Gastrocnemius medialis (tissue), 4 donors: Measurements from ENCODE around the gene GRM8. TPM values are rescaled to one million over a fixed set of nuclear protein-coding genes. Genes with fewer than 3 reads are reported as not detected.
A peak's percentile ranks its signal among the peaks of the same experiment; 100 is the strongest.

ENCODE experiments used
- ATAC-seq, 2 donors: fragments of 150-250 bp; one replicate each; pipeline ENCODE4 v1.9.1; 2016
- DNase-seq, 2 donors: peaks; one replicate each; pipeline ENCODE4 v3.0.0-alpha.2; 2019
- H3K27ac ChIP-seq, 4 donors: fragments of 200-600 bp; sonication (generic); 1 replicate in 1 of 4; 2 replicates in 3 of 4; pipeline ENCODE4 v1.5.1; 2016 to 2018; ENCODE audit warnings: mild to moderate bottlenecking in 2 of 4, moderate library complexity in 1 of 4
- H3K27me3 ChIP-seq, 3 donors: fragments of 200-600 bp; sonication (generic) in 2 of 3; 1 replicate in 1 of 3; 2 replicates in 2 of 3; pipeline versions ENCODE4 v1.5.1 to v1.6.0; 2016 to 2019; ENCODE audit warnings: mild to moderate bottlenecking in 1 of 3, moderate library complexity in 1 of 3
- H3K36me3 ChIP-seq, 2 donors: fragments of 200-600 bp; sonication (generic) in 1 of 2; one replicate each; pipeline ENCODE4 v1.5.1; 2017 to 2018
- H3K4me1 ChIP-seq, 2 donors: fragments of 200-600 bp; sonication (generic) in 1 of 2; one replicate each; pipeline ENCODE4 v1.5.1; 2016 to 2017; ENCODE audit warnings: mild to moderate bottlenecking in 2 of 2
- H3K4me3 ChIP-seq, 4 donors: fragments of 200-600 bp; sonication (generic) in 3 of 4; 1 replicate in 1 of 4; 2 replicates in 3 of 4; pipeline ENCODE4 v1.5.1; 2016 to 2019; ENCODE audit warnings: mild to moderate bottlenecking in 2 of 4
- H3K9me3 ChIP-seq, 3 donors: fragments of 200-600 bp; sonication (generic) in 2 of 3; 1 replicate in 1 of 3; 2 replicates in 2 of 3; pipeline ENCODE4 v1.5.1; 2016 to 2019
- POLR2A ChIP-seq, 2 donors: fragments of 450-650 bp; IDR thresholded peaks; one replicate each; pipeline ENCODE4 v1.6.1; 2017; ENCODE audit warnings: antibody characterized with exemption in 2 of 2, mild to moderate bottlenecking in 2 of 2, moderate library complexity in 2 of 2
- in situ Hi-C, 4 donors: fragments of 200-750 bp; cut with MboI; loops; one replicate each; pipeline versions ENCODE4 v1.15.0 to v1.8.0; 2017; ENCODE audit warnings: low sequenced_read_pairs in 4 of 4
- intact Hi-C: fragments of 100-400 bp; cut with DNase I; formaldehyde crosslinking; loops from one replicate; pipeline ENCODE4 v1.15.1; 2023; ENCODE audit warnings: low total_unique reads
- total RNA-seq, 4 donors: library from RNA; depleted of rRNA; stranded (reverse); fragments of >200 nt; gene quantifications; one replicate each; pipeline versions ENCODE4 v1.1.0 to v1.2.3, GENCODE V29; 2016
- TF ChIP-seq, protein P1 (sequence below), 5 experiments: fragments of 450-650 bp in 3 of 5; fragments of 200-600 bp in 2 of 5; sonication (generic) in 2 of 5; IDR thresholded peaks in 4 of 5; conservative IDR thresholded peaks in 1 of 5; 1 replicate in 4 of 5; 2 replicates in 1 of 5; pipeline ENCODE4 v1.5.1; 2016 to 2019; ENCODE audit warnings: antibody characterized with exemption in 5 of 5, mild to moderate bottlenecking in 3 of 5, moderate library complexity in 3 of 5

The GRM8 gene
- total RNA-seq, 4 donors from 2014 or later, result not detected

DNA sequence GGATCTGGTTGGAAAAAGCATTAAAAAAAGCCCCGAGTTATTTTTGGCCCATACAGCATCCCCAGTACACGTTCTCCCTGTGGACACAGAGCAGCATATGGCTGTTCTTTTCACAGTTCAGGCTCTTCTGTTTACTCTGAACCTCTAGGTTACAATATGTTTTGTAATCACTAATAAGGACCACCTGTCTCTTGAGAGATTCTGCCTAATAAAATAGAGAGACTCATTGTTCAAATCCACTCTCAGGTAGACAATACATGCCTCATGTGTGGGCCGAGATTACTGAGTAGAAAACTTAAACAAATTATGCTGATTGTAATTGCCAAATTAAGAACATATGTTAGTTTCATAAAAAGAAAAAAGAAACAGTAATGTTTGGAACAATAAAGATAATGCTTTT lies 647.7 kb downstream of the GRM8 start:
- in situ Hi-C loops (no loop called here), intact Hi-C loops (no loop called here)
- DNase-seq (no peak), ATAC-seq (no peak)
- Histone ChIP-seq H3K27ac (no peak overlapping the region), H3K9me3 (no peaks in the 10 kb centered on the region), H3K4me3 (no peak overlapping the region), H3K27me3 (no peaks in the 10 kb centered on the region), H3K4me1 (no peaks in the 10 kb centered on the region), H3K36me3 (no peaks in the 10 kb centered on the region)
- TF ChIP-seq, protein P1, sequence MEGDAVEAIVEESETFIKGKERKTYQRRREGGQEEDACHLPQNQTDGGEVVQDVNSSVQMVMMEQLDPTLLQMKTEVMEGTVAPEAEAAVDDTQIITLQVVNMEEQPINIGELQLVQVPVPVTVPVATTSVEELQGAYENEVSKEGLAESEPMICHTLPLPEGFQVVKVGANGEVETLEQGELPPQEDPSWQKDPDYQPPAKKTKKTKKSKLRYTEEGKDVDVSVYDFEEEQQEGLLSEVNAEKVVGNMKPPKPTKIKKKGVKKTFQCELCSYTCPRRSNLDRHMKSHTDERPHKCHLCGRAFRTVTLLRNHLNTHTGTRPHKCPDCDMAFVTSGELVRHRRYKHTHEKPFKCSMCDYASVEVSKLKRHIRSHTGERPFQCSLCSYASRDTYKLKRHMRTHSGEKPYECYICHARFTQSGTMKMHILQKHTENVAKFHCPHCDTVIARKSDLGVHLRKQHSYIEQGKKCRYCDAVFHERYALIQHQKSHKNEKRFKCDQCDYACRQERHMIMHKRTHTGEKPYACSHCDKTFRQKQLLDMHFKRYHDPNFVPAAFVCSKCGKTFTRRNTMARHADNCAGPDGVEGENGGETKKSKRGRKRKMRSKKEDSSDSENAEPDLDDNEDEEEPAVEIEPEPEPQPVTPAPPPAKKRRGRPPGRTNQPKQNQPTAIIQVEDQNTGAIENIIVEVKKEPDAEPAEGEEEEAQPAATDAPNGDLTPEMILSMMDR (IDR thresholded peaks at IDR 0.05 in 4 of 5, conservative IDR thresholded peaks at IDR 0.05 in 1 of 5), result no peak
- TF ChIP-seq POLR2A (IDR thresholded peaks at IDR 0.05), result no peak

DNA sequence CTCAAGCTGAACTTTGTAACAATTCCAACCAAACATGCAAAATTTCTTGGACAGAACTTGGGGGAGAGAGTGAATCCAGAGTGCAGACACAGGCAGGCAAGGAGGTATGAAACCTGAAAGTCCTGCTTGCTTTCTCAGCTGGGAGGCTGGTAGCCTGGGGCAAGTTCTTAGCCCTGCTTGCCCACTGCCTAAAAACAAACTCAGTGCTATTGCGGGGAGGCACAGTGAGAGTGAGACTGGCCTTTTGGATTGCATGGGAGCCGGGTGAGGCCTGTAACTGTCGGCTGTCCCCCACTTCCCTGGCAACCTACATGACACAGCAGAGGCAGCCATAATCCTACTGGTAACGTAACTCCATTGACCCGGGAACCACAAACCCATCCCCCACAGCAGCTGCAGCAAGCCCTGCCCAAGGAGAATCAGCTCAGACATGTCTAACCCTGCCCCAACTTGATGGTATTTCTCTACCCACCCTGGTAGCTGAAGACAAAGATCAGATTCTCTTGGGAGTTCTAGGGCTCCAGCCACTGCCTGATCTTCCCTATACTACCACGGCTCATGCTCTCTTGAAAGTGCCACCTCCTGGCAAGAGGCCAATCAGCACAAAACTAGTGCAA lies 663.6 kb downstream of the GRM8 start:
- Histone ChIP-seq H3K9me3 (no peaks in the 10 kb centered on the region), H3K4me3 (no peak overlapping the region)
- in situ Hi-C loops, result no loop called here

DNA sequence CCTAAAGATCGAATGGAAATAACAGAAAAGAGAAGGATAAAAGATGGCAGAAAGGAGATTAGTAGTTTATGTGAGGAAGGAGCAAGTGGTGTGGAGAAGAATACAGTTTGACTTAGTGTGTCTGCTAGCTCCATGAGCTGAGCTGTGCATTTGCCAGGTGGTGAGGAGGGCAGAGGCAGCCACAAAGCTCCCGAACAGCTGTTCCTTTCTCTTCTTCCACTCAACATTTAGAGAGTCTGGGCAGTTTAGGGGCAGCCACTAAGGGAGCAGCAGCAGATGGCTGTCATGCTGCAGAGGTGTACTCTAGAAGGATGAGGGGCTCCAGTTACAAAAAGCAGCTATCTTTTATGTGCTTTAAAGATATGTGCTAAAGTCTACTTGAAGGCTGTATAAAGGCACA lies 674.4 kb downstream of the GRM8 start:
- Histone ChIP-seq H3K27me3 (no peaks in the 10 kb centered on the region), H3K4me3 (no peak overlapping the region), H3K4me1 (no peaks in the 10 kb centered on the region), H3K27ac (no peak overlapping the region), H3K36me3 (no peaks in the 10 kb centered on the region), H3K9me3 (no peaks in the 10 kb centered on the region)
- ATAC-seq (no peak), DNase-seq (no peak)
- TF ChIP-seq POLR2A (IDR thresholded peaks at IDR 0.05), result no peak
- TF ChIP-seq, protein P1 (IDR thresholded peaks at IDR 0.05 in 4 of 5, conservative IDR thresholded peaks at IDR 0.05 in 1 of 5), result no peak
- intact Hi-C loops (no loop called here), in situ Hi-C loops (no loop called here)

More for the DNA sequence above, 663.6 kb downstream of the GRM8 start:
- ATAC-seq, result no peak
- Histone ChIP-seq H3K4me1 (no peaks in the 10 kb centered on the region), H3K27ac (no peak overlapping the region), H3K27me3 (no peaks in the 10 kb centered on the region), H3K36me3 (no peaks in the 10 kb centered on the region)
- no peak for DNase-seq
- intact Hi-C loops, result no loop called here
- TF ChIP-seq, protein P1 (IDR thresholded peaks at IDR 0.05 in 4 of 5, conservative IDR thresholded peaks at IDR 0.05 in 1 of 5), result no peak
- TF ChIP-seq POLR2A (IDR thresholded peaks at IDR 0.05), result no peak

DNA sequence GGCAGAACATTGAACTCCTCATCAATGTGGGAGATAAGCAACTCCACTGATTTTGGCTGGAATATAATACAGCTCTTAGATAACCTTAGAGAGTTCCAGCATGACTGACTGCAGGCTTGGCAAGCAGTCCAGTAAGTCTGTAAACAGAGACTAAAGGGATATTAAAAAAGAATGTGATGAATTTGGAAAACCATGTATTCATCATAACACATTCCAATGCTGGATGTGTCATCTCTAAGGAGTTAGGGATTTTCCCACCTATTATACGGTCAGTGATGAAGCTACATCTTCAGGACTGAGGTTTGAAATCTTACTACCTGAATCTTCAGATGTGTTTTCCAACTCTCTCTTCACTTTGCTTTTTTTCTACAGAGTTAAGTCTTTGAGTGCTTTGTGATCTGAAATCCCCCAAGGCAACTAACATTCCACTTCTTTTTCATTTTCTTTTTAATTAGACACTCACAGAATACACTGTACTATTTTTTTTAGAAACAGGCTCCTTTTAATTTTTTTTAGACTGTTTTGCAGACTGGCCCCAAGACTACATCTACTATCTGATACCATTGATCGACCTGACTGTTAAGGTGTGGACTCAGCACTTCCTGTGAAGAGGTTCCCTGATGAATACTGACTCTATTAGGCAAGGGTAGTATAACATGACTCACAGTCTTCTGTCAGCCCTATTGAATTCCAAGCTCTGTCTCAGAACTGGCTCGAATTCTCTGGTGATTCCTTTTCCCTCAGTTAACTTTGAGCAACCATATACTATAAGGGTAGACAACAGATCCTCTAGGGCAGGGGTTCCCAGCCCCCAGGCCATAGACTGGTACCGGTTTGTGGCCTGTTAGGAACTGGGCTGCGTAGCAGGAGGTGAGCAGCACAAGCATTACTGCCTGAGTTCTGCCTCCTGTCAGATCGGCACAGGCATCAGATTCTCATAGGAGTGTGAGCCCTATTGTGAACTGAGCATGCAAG lies 678.2 kb downstream of the GRM8 start:
- TF ChIP-seq POLR2A (IDR thresholded peaks at IDR 0.05), result no peak
- TF ChIP-seq, protein P1 (IDR thresholded peaks at IDR 0.05 in 4 of 5, conservative IDR thresholded peaks at IDR 0.05 in 1 of 5), result no peak
- in situ Hi-C loops (no loop called here), intact Hi-C loops (no loop called here)
- no peaks in the 10 kb centered on the region for H3K9me3 ChIP-seq
- no peak overlapping the region for H3K27ac ChIP-seq
- no peak overlapping the region for H3K4me3 ChIP-seq
- no peaks in the 10 kb centered on the region for H3K36me3 ChIP-seq
- DNase-seq (no peak), ATAC-seq (peak in 1 of 2 donors; percentile 54)
- no peaks in the 10 kb centered on the region for H3K27me3 ChIP-seq
- H3K4me1 ChIP-seq, result no peaks in the 10 kb centered on the region
